ENCODE data around the gene FBXO38. TPM values are rescaled to one million over a fixed set of nuclear protein-coding genes. Genes with fewer than 3 reads are reported as not detected.
A peak's percentile ranks its signal among the peaks of the same experiment; 100 is the strongest.

FBXO38 gene
- total RNA-seq, 1 experiment from 2014 or later = 24.5 TPM

DNA sequence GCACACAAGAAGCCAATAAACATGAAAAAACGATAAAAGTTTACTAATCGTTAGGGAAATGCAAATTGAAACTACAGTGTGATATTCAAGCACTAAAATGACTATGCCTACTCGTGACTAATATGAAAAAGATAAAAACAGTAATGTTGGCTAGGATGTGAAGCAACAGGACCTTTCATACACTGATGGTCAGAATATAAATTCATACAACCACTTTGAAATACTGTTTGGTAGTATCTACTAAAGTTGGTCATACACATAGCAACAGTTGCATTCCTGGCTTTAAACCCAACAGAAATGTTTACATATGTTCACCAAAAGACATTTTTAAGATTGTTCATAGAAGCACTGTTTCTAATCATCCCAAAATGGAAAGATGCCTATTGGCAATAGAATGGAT lies 24.3 kb downstream of the FBXO38 start:
- no peak for DNase-seq (ENCODE audit: low read depth, low spot score)
- in situ Hi-C loops (cut with HindIII; ENCODE audit: low pct_unique_long_range_greater_than_20kb, low sequenced_read_pairs) = no loop called here

DNA sequence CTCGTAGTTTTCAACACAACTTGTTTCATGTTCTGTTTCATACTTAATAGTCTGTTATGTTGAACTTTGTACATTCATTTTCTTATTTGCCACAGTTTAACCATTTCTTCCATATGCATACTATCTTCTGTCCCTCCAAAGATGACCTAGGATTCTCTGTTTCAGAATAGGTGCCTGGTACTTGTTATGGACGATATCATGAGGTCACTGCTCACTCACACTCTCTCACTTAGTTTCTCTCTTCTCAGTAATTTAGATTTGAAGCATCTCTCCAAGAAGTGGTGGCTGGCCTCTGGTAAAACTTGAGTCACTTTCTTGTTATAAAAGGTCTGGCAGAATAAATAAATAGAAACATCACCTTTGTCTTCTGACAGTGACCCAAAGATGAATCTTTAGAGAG lies 28.4 kb downstream of the FBXO38 start:
- in situ Hi-C loops (cut with HindIII; ENCODE audit: low pct_unique_long_range_greater_than_20kb, low sequenced_read_pairs) = no loop called here

GRCh38 chr5:148414833-148415232 lies 31.1 kb downstream of the FBXO38 start:
- in situ Hi-C loops (cut with HindIII; ENCODE audit: low pct_unique_long_range_greater_than_20kb, low sequenced_read_pairs) = no loop called here

More for the DNA sequence above, 28.4 kb downstream of the FBXO38 start:
- DNase-seq (ENCODE audit: low read depth, low spot score) = no peak

GRCh38 chr5:148416416-148416815 lies 32.7 kb downstream of the FBXO38 start:
- in situ Hi-C loops (cut with HindIII; ENCODE audit: low pct_unique_long_range_greater_than_20kb, low sequenced_read_pairs) = no loop called here
- DNase-seq (ENCODE audit: low read depth, low spot score) = no peak

More at GRCh38 chr5:148414833-148415232, 31.1 kb downstream of the FBXO38 start:
- DNase-seq (ENCODE audit: low read depth, low spot score) = no peak

DNA sequence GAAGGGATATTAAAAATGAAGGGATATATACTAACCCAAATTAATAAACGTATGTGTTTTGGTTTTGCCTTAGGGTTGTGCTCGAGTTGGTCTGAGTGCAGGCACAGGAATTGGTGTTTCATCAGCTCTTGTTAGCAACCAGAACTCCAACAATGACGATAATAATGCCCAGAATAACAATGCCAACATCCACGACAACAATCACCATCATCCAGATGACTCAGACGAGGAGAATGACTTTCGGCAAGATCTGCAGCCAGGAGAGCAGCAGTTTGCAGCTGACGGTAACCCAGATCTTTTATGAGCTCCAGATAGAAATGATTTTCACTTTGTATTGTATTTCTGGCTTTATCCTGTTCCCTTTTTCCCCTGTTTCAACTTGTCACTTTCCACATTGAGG lies 33.2 kb downstream of the FBXO38 start:
- no peak for DNase-seq (ENCODE audit: low read depth, low spot score)
- in situ Hi-C loops (cut with HindIII; ENCODE audit: low pct_unique_long_range_greater_than_20kb, low sequenced_read_pairs) = no loop called here

DNA sequence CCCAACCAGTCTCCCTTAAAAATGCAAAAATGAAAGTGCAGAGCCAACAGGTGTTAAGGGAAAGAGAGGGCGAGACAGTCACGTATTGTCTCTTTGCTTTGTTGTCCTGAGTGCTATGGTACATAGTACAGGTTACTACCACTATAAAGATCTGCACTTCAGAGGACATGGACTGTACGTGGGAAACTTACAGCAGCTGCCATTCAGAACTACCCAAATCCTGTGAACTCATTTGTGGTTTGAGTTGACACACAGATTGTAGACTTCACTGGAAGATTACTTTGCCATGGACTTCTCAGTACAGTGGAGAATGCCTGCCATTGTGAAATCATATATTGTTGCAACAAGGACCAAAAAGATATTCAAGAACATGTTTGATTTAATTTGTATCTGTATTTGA lies 34.8 kb downstream of the FBXO38 start:
- in situ Hi-C loops (cut with HindIII; ENCODE audit: low pct_unique_long_range_greater_than_20kb, low sequenced_read_pairs) = no loop called here

DNA sequence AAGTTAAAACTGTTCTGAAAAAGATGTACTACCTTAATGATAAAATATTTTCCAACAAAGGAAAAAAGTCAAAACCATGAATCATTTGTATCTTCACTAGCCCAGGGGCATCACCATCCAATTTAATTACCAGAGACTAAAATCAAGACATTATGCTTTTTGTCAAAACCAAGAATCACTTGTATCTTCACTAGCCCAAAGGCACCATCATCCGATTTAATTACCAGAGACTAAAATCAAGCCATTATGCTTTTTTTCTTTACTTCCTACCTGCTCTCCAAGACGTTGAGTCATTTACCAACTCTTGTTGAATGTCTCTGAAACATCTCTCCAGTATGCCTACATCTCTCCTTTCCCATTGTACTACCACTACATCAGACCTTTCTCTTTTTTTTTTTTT lies 37.9 kb downstream of the FBXO38 start:
- DNase-seq (ENCODE audit: low read depth, low spot score) = peak; percentile 35
- in situ Hi-C loops (cut with HindIII; ENCODE audit: low pct_unique_long_range_greater_than_20kb, low sequenced_read_pairs) = no loop called here

More for the DNA sequence above, 34.8 kb downstream of the FBXO38 start:
- no peak for DNase-seq (ENCODE audit: low read depth, low spot score)

DNA sequence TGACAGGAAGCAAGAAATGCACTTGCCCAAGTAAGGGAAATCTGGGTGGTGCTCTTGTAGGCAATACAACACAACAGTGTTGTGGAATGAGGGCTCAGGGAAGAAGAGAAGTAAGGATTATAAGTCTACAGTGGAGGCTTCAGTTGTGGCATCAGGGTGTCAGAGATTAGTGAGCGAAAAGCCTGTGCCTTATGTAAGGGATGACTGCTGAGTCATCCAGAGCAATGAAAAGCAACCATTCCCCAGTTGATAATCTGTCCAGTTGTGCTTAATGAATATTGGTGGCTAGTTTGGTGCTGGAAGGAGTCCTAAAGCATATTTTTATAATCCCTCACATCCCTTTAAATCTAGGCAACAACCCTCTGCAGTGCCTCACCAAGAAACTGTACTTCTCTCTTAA lies 42.0 kb downstream of the FBXO38 start:
- no peak for DNase-seq (ENCODE audit: low read depth, low spot score)
- in situ Hi-C loops (cut with HindIII; ENCODE audit: low pct_unique_long_range_greater_than_20kb, low sequenced_read_pairs) = no loop called here

DNA sequence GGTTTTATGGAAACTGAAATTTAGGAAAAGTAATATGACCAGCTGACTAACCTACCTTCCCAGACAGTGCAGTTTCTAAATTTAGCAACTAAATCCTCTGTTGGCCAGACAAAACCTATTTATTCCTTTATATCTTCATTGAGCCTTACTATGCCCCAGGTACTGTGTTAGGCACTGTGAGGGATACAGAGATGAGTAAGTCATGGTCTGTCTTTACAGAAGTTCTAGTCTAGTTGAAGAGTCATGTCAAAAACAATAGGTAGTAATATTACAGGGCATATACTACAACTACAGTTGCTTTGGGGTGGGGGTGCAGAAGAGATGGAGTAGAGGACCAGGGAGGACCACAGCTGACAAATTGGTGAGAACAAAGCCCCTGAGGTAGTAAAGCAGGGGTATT lies 42.8 kb downstream of the FBXO38 start:
- in situ Hi-C loops (cut with HindIII; ENCODE audit: low pct_unique_long_range_greater_than_20kb, low sequenced_read_pairs) = no loop called here

DNA sequence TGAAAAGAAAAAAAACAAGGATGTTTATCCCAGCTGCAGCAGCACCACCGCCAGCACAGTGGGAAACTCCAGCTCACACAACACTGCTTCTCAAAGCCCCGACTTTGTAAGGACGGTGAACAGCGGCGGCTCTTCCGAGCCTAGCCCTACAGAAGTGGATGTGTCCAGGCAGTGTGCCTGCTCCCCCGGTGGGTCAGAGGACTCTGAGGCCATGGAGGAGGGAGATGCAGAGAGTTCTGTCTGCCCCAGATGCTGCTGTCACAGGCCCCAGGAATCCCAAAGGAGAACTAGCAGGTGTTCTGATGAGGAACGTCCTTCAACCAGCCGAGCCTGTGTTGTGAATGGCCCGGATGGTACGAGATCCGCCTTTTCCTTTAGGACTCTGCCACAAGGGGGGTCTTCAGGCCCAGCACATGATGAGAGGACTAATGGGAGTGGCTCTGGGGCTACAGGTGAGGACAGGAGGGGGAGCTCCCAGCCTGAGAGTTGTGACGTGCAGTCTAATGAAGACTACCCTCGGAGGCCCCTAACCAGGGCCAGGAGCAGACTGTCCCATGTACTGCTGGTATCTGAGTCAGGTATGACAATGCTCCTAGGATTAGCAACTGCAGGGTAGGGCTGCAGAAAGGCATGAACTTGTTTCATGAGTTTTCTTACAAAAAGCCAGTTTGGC lies 43.7 kb downstream of the FBXO38 start:
- DNase-seq (ENCODE audit: low read depth, low spot score) = no peak
- in situ Hi-C loops (cut with HindIII; ENCODE audit: low pct_unique_long_range_greater_than_20kb, low sequenced_read_pairs) = no loop called here

More for the DNA sequence above, 42.8 kb downstream of the FBXO38 start:
- no peak for DNase-seq (ENCODE audit: low read depth, low spot score)

DNA sequence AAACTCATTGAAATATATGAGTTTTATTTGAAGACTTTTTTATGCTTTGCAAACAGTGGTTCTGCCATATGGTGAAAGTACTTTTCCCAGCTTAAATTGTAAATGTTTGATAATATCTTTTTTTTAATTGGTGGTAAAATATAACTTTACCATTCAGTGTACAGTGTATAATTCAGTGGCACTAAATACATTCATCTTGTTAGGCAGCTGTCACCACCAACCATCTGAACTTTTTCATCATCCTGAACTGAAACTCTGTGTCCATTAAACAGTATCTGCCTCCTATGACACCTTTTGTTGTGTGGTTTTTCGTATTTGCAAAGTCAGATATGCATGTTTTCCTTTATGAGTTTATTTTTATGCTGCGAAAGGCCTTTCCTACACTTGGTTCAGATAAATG lies 45.1 kb downstream of the FBXO38 start:
- no peak for DNase-seq (ENCODE audit: low read depth, low spot score)
- in situ Hi-C loops (cut with HindIII; ENCODE audit: low pct_unique_long_range_greater_than_20kb, low sequenced_read_pairs) = no loop called here

GRCh38 chr5:148433826-148434225 lies 50.1 kb downstream of the FBXO38 start:
- in situ Hi-C loops (cut with HindIII; ENCODE audit: low pct_unique_long_range_greater_than_20kb, low sequenced_read_pairs) = no loop called here
- DNase-seq (ENCODE audit: low read depth, low spot score) = no peak

DNA sequence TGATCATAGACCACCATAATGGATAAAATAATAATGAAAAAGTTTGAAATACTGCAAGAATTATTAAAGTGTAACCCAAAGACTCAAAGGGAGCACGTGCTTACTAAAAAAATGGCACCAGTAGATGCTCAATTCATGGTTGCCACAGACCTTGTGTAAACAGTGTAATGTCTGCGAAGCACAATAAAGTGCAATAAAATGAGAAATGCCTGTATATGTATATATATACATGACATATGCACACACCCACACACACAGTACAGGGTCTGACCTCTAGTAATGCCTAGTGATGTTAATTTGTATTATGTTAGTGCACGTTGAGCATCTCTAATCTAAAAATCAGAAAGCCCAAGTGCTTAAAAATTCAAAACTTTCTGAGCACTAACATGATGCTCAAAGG lies 52.3 kb downstream of the FBXO38 start:
- in situ Hi-C loops (cut with HindIII; ENCODE audit: low pct_unique_long_range_greater_than_20kb, low sequenced_read_pairs) = no loop called here
- DNase-seq (ENCODE audit: low read depth, low spot score) = no peak

DNA sequence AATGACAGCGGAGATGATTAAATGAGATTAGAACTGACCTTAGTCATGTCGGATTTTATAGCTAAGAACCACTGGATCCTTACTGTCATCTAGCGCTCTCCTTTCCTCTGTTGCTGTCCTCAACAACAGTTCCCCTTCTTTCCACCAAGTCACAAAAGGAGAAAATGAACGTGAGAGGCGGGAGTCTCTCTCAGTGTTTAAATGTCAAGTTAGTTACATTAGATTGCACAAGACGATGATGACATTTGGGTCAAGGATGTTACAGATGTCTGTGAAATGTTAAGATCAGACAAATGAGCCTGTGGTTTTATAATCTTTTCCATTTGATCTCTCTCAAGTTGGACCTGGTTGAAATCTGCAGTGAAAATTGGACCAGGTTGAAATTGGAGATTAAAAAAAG lies 53.5 kb downstream of the FBXO38 start:
- in situ Hi-C loops (cut with HindIII; ENCODE audit: low pct_unique_long_range_greater_than_20kb, low sequenced_read_pairs) = no loop called here
- no peak for DNase-seq (ENCODE audit: low read depth, low spot score)

DNA sequence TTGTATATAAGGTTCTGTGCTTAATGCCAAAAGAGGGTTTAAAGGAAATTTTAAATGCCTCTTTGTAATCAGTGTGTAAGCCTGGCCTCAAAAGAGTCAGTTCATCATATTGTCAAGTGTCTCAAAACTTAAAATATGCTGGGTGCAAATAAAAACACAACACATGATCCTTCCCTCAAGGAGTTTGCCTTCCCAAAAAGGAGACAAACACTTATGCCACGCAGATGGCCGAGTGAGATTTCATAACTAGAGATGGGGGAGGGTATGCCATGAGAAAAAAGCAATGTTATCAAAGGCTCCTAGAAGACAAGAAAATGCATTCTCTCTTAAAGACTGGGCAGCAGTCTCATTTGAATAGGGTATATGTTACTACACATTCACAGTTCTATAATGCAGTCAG lies 55.2 kb downstream of the FBXO38 start:
- in situ Hi-C loops (cut with HindIII; ENCODE audit: low pct_unique_long_range_greater_than_20kb, low sequenced_read_pairs) = no loop called here
- no peak for DNase-seq (ENCODE audit: low read depth, low spot score)

DNA sequence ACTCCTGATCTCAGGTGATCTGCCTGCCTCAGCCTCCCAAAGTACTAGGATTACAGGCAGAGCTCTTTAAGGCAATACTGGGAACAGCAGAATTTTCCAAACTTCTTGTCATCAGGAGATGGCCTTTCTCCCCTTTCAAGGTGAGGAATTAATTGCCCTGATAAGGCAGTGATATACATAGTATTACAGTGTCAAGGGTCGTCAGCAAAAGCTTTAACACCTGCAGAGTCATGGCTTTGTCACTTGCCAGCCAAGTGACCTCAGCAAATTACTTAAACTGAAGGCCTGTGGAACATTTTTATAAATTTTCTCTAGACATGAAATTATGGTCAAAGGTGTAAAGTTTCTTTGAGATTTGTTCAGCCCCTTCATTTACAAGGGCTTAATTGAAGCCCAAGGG lies 59.5 kb downstream of the FBXO38 start:
- in situ Hi-C loops (cut with HindIII; ENCODE audit: low pct_unique_long_range_greater_than_20kb, low sequenced_read_pairs) = no loop called here
- DNase-seq (ENCODE audit: low read depth, low spot score) = no peak

- peak; percentile 72 for DNase-seq (ENCODE audit: low read depth, low spot score)
- in situ Hi-C loops (cut with HindIII; ENCODE audit: low pct_unique_long_range_greater_than_20kb, low sequenced_read_pairs) = no loop called here
These were observed 60.2 kb downstream of the FBXO38 start for GRCh38 chr5:148443998-148444397.

- no peak for DNase-seq (ENCODE audit: low read depth, low spot score)
- in situ Hi-C loops (cut with HindIII; ENCODE audit: low pct_unique_long_range_greater_than_20kb, low sequenced_read_pairs) = no loop called here
These were observed 61.8 kb downstream of the FBXO38 start for GRCh38 chr5:148445578-148445977.

DNA sequence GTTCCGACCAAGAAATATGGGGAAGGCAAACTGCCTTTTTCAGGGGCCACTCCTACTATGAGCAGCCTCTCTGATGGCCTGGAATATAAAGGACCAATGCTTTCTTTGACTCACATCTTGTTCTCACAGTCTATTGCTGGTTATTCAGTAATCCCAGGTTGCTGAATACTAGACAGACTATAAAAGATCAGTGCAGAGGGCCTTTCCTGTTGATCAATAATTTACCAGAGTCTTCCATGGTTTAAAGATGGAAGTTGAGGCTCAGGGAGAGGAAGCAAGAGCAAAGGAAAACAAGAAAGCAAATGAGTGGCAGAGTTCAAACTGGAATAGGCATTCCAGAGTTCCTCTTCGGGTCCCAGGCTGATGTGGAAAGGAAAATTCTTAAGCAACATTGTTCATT lies 62.9 kb downstream of the FBXO38 start:
- no peak for DNase-seq (ENCODE audit: low read depth, low spot score)
- in situ Hi-C loops (cut with HindIII; ENCODE audit: low pct_unique_long_range_greater_than_20kb, low sequenced_read_pairs) = no loop called here

Data from SK-MEL-5 (cell line).